Gastroesophageal sphincter (tissue), 4 donors: ENCODE results near the gene SREBF2. TPM values are rescaled to one million over a fixed set of nuclear protein-coding genes. Genes with fewer than 3 reads are reported as not detected.

Source experiments
- ATAC-seq: fragments of 150-250 bp; one replicate; pipeline ENCODE4 v1.9.1; 2016; ENCODE audit warnings: mild to moderate bottlenecking, moderate library complexity
- H3K27ac ChIP-seq, 4 donors: fragments of 200-600 bp; sonication (generic) in 3 of 4; 1 replicate in 3 of 4; 2 replicates in 1 of 4; pipeline ENCODE4 v1.5.1; 2016 to 2019
- H3K27me3 ChIP-seq: fragments of 200-600 bp; sonication (generic); one replicate; pipeline ENCODE4 v1.5.1; 2019
- H3K36me3 ChIP-seq, 2 donors: fragments of 200-600 bp; sonication (generic); one replicate each; pipeline ENCODE4 v1.5.1; 2019; ENCODE audit warnings: control low read depth in 1 of 2
- H3K4me1 ChIP-seq, 3 donors: fragments of 200-600 bp; sonication (generic); 1 replicate in 2 of 3; 2 replicates in 1 of 3; pipeline ENCODE4 v1.5.1; 2016 to 2019; ENCODE audit warnings: control low read depth in 2 of 3
- H3K4me3 ChIP-seq, 2 donors: fragments of 200-600 bp; sonication (generic); one replicate each; pipeline ENCODE4 v1.5.1; 2019; ENCODE audit warnings: mild to moderate bottlenecking in 1 of 2, moderate library complexity in 1 of 2
- H3K9me3 ChIP-seq, 3 donors: fragments of 200-600 bp; sonication (generic); one replicate each; pipeline ENCODE4 v1.5.1; 2017 to 2019; ENCODE audit warnings: control low read depth in 2 of 3
- EP300 ChIP-seq: sonication (generic); formaldehyde crosslinking; IDR thresholded peaks from one replicate; pipeline ENCODE4 v1.6.1; 2017; ENCODE audit warnings: antibody characterized with exemption, mild to moderate bottlenecking
- POLR2A ChIP-seq, 2 donors: fragments of 450-650 bp; IDR thresholded peaks; one replicate each; pipeline ENCODE4 v1.6.1; 2017; ENCODE audit warnings: antibody characterized with exemption in 2 of 2, mild to moderate bottlenecking in 2 of 2, moderate library complexity in 1 of 2
- POLR2AphosphoS5 ChIP-seq: sonication (generic); formaldehyde crosslinking; IDR thresholded peaks from one replicate; pipeline ENCODE4 v1.6.1; 2017; ENCODE audit warnings: antibody characterized with exemption
- WGBS, 2 donors: methylation state at CpG; one replicate each; pipeline ENCODE4 v1.1.5; 2018; ENCODE audit warnings: low coverage in 1 of 2; 5-methylcytosine and 5-hydroxymethylcytosine counted together
- small RNA-seq, 4 donors: library from RNA; depleted of rRNA; stranded (forward); fragments of <200 nt; gene quantifications; one replicate each; pipeline ENCODE3, GENCODE V24; 2016
- total RNA-seq, 4 donors: library from RNA; depleted of rRNA; stranded (reverse); fragments of >200 nt; gene quantifications; one replicate each; pipeline ENCODE4 v1.1.0, GENCODE V29; 2016
- TF ChIP-seq, protein P1 (sequence below), 4 experiments: fragments of 200-600 bp in 2 of 4; fragments of 450-650 bp in 2 of 4; sonication (generic) in 1 of 4; IDR thresholded peaks; one replicate each; pipeline ENCODE4 v1.5.1; 2017 to 2019; ENCODE audit warnings: antibody characterized with exemption in 4 of 4, mild to moderate bottlenecking in 2 of 4, moderate library complexity in 2 of 4

Gene SREBF2
- total RNA-seq, 4 donors from 2014 or later, result 39.7 to 101 (median 58.8) TPM

DNA sequence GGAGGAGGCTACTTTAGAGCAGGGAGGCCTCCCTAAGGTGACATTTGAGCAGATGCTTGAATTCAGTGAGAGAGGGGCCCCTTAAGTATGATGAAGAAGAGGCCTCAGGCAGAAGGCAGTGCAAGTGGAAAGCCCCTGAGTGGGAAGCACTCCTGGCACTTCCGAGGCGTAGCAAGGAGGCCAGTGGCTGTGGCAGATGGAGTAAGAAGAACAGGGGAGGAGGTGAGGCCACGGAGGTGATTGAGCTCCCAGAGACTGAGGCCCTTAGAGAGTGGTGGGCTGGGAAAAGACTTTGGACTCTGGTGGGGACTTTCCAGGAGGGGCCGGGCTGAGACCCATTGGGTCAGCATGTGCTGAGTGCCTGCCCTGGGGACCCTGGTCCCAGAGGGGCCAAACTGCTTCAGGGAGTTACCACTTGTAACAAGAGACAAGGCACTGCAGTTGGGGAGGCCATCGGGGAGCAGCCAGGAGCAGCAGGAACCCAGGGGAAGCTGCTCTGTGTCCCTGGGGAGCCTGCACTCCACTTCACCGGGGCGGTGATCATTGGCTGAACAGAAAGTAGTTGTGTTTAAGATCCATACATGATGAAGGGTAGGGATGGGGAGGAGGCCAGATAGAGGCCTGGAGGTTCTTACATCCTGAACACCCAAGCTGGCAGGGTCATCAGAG, 116.5 kb downstream of the SREBF2 start:
- no peak for ATAC-seq
- Histone ChIP-seq H3K27ac (no peak overlapping the region), H3K36me3 (no peaks in the 10 kb centered on the region), H3K9me3 (no peaks in the 10 kb centered on the region), H3K27me3 (peaks cover 16% of the 10 kb centered on the region), H3K4me3 (no peak overlapping the region), H3K4me1 (peaks cover 0 to 20% (median 5%) of the 10 kb centered on the region in 3 donors)
- WGBS, 2 donors, result 84% methylated on average over 6 of the region's 7 CpGs; no CpG with 5 or more reads in 1 of the 2 donors
- TF ChIP-seq EP300 (no peak), POLR2AphosphoS5 (no peak), POLR2A (IDR thresholded peaks at IDR 0.05) (no peak)
- TF ChIP-seq, protein P1, sequence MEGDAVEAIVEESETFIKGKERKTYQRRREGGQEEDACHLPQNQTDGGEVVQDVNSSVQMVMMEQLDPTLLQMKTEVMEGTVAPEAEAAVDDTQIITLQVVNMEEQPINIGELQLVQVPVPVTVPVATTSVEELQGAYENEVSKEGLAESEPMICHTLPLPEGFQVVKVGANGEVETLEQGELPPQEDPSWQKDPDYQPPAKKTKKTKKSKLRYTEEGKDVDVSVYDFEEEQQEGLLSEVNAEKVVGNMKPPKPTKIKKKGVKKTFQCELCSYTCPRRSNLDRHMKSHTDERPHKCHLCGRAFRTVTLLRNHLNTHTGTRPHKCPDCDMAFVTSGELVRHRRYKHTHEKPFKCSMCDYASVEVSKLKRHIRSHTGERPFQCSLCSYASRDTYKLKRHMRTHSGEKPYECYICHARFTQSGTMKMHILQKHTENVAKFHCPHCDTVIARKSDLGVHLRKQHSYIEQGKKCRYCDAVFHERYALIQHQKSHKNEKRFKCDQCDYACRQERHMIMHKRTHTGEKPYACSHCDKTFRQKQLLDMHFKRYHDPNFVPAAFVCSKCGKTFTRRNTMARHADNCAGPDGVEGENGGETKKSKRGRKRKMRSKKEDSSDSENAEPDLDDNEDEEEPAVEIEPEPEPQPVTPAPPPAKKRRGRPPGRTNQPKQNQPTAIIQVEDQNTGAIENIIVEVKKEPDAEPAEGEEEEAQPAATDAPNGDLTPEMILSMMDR (IDR thresholded peaks at IDR 0.05), result no peak

DNA sequence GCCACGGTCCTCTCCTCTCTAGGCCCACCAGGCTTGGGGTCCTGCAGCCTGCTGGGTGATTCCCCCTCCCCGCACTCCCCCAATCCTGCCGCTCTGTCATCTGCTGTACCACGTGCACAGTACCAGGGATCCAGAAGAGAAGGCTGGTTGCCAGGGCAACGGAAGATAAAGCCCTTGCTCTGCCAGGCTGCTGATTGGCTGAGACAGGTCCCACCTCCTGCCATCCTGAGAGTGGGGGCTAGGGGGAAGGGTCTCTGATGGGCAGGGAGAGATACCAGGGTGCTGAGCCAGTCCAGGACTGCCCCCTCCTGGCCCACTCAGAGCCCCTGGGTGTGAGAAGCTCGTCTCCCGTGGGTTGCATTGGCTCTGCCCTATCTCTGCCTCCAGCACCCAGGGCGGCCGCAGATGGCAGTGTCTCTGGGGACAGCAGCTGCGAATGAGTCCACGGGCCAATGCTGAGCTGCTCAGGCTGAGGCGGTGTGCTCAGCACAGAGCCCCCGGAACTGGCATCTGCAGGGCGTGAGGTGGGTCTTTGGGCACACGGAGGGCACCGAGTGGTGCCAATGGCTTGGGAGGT, 119.1 kb downstream of the SREBF2 start, which contains the start of gene SMIM45:
Gene SMIM45, plus strand, starts transcription at position 253 of the 577 bp plus-strand sequence.
- Histone ChIP-seq H3K27me3 (peaks cover 16% of the 10 kb centered on the region), H3K4me3 (no peak within 1 kb of the TSS), H3K36me3 (no peaks in the 10 kb centered on the region), H3K4me1 (peaks cover 0 to 8% (median 0%) of the 10 kb centered on the region in 3 donors), H3K9me3 (no peaks in the 10 kb centered on the region), H3K27ac (no peak within 1 kb of the TSS)
- WGBS, 2 donors, result 61 to 90% methylated on average over 2 to 7 of the region's 16 CpGs
- TF ChIP-seq POLR2AphosphoS5 (no peak), EP300 (no peak), POLR2A (IDR thresholded peaks at IDR 0.05) (no peak)
- TF ChIP-seq, protein P1 (IDR thresholded peaks at IDR 0.05), result no peak
- no peak for ATAC-seq

DNA sequence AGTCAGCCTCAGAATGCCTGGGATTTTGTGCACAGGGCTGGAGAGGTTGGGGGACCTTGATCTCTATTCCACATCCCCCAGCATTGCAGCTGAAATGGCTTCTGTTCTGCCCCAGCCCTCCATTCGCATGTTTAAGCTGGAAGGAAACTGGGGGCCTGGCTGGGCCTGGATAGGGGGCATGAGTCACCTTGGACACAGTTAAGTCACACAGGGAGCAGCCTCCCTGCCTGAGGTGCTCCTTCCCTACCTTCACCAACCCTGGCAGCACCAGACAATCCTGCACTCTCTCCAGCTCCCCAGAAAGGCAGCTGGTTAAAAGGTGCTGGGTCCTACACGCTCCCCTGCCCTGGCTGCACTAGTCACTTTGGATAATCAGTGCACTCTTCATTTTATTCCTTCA, 119.8 kb downstream of the SREBF2 start:
- TF ChIP-seq POLR2A (IDR thresholded peaks at IDR 0.05) (no peak), EP300 (no peak), POLR2AphosphoS5 (no peak)
- TF ChIP-seq, protein P1 (IDR thresholded peaks at IDR 0.05), result no peak
- peaks cover 21% of the 10 kb centered on the region for H3K27me3 ChIP-seq
- no peaks in the 10 kb centered on the region for H3K36me3 ChIP-seq
- H3K9me3 ChIP-seq, result no peaks in the 10 kb centered on the region
- H3K4me1 ChIP-seq, result peaks cover 0 to 6% (median 4%) of the 10 kb centered on the region in 3 donors
- H3K4me3 ChIP-seq, result no peak overlapping the region
- ATAC-seq, result no peak
- WGBS, 2 donors, result 100% methylated on average over 1 of the region's 2 CpGs; no CpG with 5 or more reads in 1 of the 2 donors
- H3K27ac ChIP-seq, result no peak overlapping the region

Small RNA genes within 50 kb of the gene (small RNA-seq; reads per million reads assigned to genes)
- 0.09 to 1.9 (median 0.69) reads per million in 4 donors for gene MIR33A

Other genes starting within 250 kb of the SREBF2 start
- gene PMM1, start 243.3 kb upstream of the SREBF2 start, total RNA-seq, result 10 to 100 TPM; 32.7 to 42.5 (median 37.1) TPM
- gene DESI1, start 212.1 kb upstream of the SREBF2 start, total RNA-seq, result 10 to 100 TPM; 18.2 to 77.7 (median 21.4) TPM
- gene XRCC6, start 211.8 kb upstream of the SREBF2 start, total RNA-seq, result 100 to 1,000 TPM; 236 to 277 (median 258) TPM
- gene SNU13, start 144.2 kb upstream of the SREBF2 start, total RNA-seq, result 100 to 1,000 TPM in 3 of 4 donors, 10 to 100 TPM in 1; 78.6 to 131 (median 111) TPM
- gene MEI1, start 133.6 kb upstream of the SREBF2 start, total RNA-seq, result under 1 TPM in 3 of 4 donors, not detected in 1; 0.07 to 0.81 (median 0.50) TPM
- gene CCDC134, start 32.4 kb upstream of the SREBF2 start, total RNA-seq, result 1 to 10 TPM; 3.8 to 8.9 (median 5.4) TPM
- not detected for gene SHISA8, start 82.0 kb downstream of the SREBF2 start, total RNA-seq
- gene TNFRSF13C, start 93.7 kb downstream of the SREBF2 start, total RNA-seq, result under 1 TPM in 2 of 4 donors, not detected in 2; 0.12 to 0.16 TPM
- 1 to 10 TPM in 2 of 4 donors, not detected in 2; 1.9 to 3.4 TPM for gene CENPM, start 114.0 kb downstream of the SREBF2 start, total RNA-seq
- 1 to 10 TPM in 1 of 4 donors, under 1 TPM in 2, not detected in 1; 0.13 to 1.2 (median 0.93) TPM for gene SEPTIN3, start 136.3 kb downstream of the SREBF2 start, total RNA-seq
- gene WBP2NL, start 165.7 kb downstream of the SREBF2 start, total RNA-seq, result 1 to 10 TPM in 1 of 4 donors, under 1 TPM in 3; 0.22 to 2.8 (median 0.59) TPM
- gene NAGA, start 237.7 kb downstream of the SREBF2 start, total RNA-seq, result 10 to 100 TPM; 21.9 to 35.0 (median 33.0) TPM
- 10 to 100 TPM; 19.1 to 32.1 (median 21.1) TPM for gene PHETA2, start 241.1 kb downstream of the SREBF2 start, total RNA-seq
- gene SMDT1, start 246.6 kb downstream of the SREBF2 start, total RNA-seq, result 10 to 100 TPM in 3 of 4 donors, 1 to 10 TPM in 1; 8.6 to 22.4 (median 19.4) TPM